ENCODE data around the gene LENG8. TPM values are rescaled to one million over a fixed set of nuclear protein-coding genes. Genes with fewer than 3 reads are reported as not detected.

LENG8 gene
- total and polyA plus RNA-seq, 2 of the 8 experiments (the other 6 are each of a cell fraction or from before 2014, with no cell fraction given): 62.2 to 108 TPM

- Histone ChIP-seq H4K8ac (ENCODE audit: extremely low read depth, insufficient read depth, low read length) (no peak overlapping the region), H2BK12ac (ENCODE audit: low read depth, low read length) (no peak overlapping the region), H4K91ac (replicated peaks; ENCODE audit: insufficient read length, low read length) (no peak overlapping the region), H2BK15ac (ENCODE audit: low read length) (no peak overlapping the region), H3K4me3 (ENCODE audit: extremely low read depth in 1 of 4, insufficient read depth in 2 of 4, low read depth in 3 of 4, low read length in 4 of 4) (no peak overlapping the region), H3K4me2 (ENCODE audit: insufficient read depth in 1 of 2, low read depth in 2 of 2, low read length in 2 of 2) (no peak overlapping the region), H2AK5ac (ENCODE audit: low read depth, low read length) (no peak overlapping the region), H3K27me3 (replicated peaks in 1 of 4; ENCODE audit: control insufficient read depth in 3 of 4, extremely low read depth in 1 of 4, insufficient read depth in 3 of 4, low read length in 3 of 4) (no peaks in the 10 kb centered on the region; a peak in 2 of 7 replicates), H2BK120ac (replicated peaks; ENCODE audit: low read depth, low read length) (no peak overlapping the region), H3K4me1 (replicated peaks in 1 of 4; ENCODE audit: control insufficient read depth in 3 of 4, insufficient read depth in 4 of 4, low read length in 3 of 4) (peaks cover 0 to 37% (median 20%) of the 10 kb centered on the region in 4 experiments; a peak in 6 of 7 replicates), H3K27ac (ENCODE audit: low read depth, low read length) (no peak overlapping the region), H3K36me3 (ENCODE audit: control insufficient read depth in 2 of 4, insufficient read depth in 4 of 4, low read length in 3 of 4) (peaks cover 0 to 6% (median 0%) of the 10 kb centered on the region in 4 experiments; a peak in 1 of 8 replicates), H3K23ac (ENCODE audit: insufficient read length) (no peak overlapping the region), H3K18ac (ENCODE audit: extremely low read depth, low read length) (no peak overlapping the region), H3K9me3 (ENCODE audit: insufficient read depth in 2 of 2, low read depth in 1 of 2, low read length in 1 of 2) (no peaks in the 10 kb centered on the region), H3K79me2 (ENCODE audit: control insufficient read depth in 1 of 2, insufficient read depth in 2 of 2, low read length in 2 of 2) (no peaks in the 10 kb centered on the region), H3K79me1 (ENCODE audit: low read depth, low read length) (peaks cover 3% of the 10 kb centered on the region; the same call in 1 of the 2 replicates), H2AFZ (ENCODE audit: low read length) (no peak overlapping the region), H3K23me2 (ENCODE audit: low read depth, low read length) (peaks cover 4% of the 10 kb centered on the region), H4K5ac (ENCODE audit: insufficient read length, low read depth, low read length) (no peak overlapping the region), H3K56ac (replicated peaks; ENCODE audit: insufficient read length, low read depth, low read length) (no peak overlapping the region), H2BK20ac (ENCODE audit: low read length) (no peak overlapping the region), H3K4ac (replicated peaks; ENCODE audit: insufficient read length, low read depth, low read length) (no peak overlapping the region), H2BK5ac (ENCODE audit: low read depth, low read length) (no peak overlapping the region), H4K20me1 (replicated peaks in 1 of 2; ENCODE audit: control insufficient read depth in 1 of 2, insufficient read depth in 2 of 2, low read length in 2 of 2) (peaks cover 10 to 16% of the 10 kb centered on the region in 2 experiments), H3K14ac (ENCODE audit: insufficient read length) (no peak overlapping the region), H3K9ac (replicated peaks in 1 of 4; ENCODE audit: extremely low read depth in 1 of 4, low read depth in 3 of 4, low read length in 3 of 4) (no peak overlapping the region)
- FAIRE-seq: no peak
- POLR2A ChIA-PET (ENCODE audit: partially characterized antibody): interaction anchor here (1.4 to 13.5 kb wide), 6 partner anchors 9 to 31 kb away, joined by 3 to 133 read pairs (median 10); partner anchors contain the start of genes LENG9 and TTYH1
- 90% methylated on average over 10 of the region's 10 CpGs; no CpG with 5 or more reads in 1 of the 2 experiments for WGBS, 2 experiments (ENCODE audit: extremely low coverage in 1 of 2, insufficient coverage in 1 of 2, insufficient read length in 1 of 2, insufficient replicate concordance in 2 of 2, low coverage in 1 of 2, low lambda C conversion rate in 2 of 2, missing lambda C conversion rate in 1 of 2)
- CTCF ChIA-PET (ENCODE audit: partially characterized antibody): interaction anchor here (0.5 to 5.7 kb wide), 6 partner anchors 7 to 41 kb away, joined by 3 to 42 read pairs (median 6); no protein-coding TSS in a partner anchor
- no peak for DNase-seq (ENCODE audit: low read depth in 1 of 2, low spot score in 2 of 2)
These were observed 16.8 kb upstream of the LENG8 start for GRCh38 chr19:54432144-54432738.

All from H1 (cell line).